NCI-H2196 (cell line): ENCODE results near the gene SKA1.

ENCODE experiments used
- DNase-seq: peaks from one replicate; lab custom pipeline; 2025; ENCODE audit not compliant: unreplicated experiment; lab: John Stamatoyannopoulos, UW

Gene SKA1, protein sequence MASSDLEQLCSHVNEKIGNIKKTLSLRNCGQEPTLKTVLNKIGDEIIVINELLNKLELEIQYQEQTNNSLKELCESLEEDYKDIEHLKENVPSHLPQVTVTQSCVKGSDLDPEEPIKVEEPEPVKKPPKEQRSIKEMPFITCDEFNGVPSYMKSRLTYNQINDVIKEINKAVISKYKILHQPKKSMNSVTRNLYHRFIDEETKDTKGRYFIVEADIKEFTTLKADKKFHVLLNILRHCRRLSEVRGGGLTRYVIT

DNA sequence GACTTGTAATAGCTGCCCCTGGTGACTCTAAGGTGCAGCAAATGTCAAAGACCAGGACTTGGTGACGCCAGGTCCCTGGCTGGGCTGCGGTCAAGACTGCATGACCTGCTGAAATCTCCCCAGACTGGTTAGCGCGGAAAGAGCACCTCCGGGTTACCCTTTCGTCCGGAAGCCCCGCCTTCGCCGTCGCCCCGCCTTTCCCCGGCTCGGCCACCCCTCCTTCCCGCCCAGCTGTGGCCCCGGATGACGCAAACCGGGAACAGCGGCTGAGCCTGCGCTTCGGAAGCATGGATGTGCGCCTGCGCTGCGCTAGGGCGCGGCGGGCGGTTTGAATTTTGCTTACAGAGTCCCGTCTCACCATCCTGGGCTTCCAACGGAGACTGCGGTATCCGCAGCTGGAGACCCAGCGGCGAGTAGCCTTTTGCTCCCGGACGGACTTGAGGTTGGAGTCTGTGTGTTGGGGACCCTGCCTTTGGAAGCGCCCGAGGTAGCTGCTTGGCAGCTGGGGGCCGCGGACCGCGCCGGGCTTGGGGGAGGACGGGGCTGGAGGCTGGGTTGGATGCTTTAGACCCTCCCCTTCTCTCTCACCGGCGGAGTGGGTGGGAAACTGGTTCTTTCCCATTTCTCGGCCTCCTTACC, at the start of gene SKA1:
SKA1 (plus strand) TSS at position 294 of the 639 bp plus-strand sequence. CDS start 785 bp downstream, outside the sequence.
- DNase-seq = peak; percentile 91

DNA sequence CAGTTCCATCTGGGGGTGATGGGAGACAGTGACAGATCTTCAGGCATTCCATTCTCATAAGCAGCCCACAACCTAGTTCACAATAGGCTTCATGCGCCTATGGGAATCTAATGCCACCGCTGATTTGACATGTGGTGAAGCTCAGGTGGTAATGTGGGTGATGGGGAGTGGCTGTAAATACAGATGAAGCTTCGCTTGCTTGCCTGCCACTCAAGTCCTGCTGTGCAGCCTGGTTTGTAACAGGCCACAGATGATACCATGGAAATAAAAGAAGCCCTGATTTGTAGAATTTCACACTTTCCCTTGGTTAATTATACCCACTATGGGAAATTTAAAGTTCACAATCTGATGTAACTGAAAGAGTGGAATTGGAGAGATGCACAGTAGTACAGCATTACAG, 46.9 kb upstream of the SKA1 start:
- no peak for DNase-seq

DNA sequence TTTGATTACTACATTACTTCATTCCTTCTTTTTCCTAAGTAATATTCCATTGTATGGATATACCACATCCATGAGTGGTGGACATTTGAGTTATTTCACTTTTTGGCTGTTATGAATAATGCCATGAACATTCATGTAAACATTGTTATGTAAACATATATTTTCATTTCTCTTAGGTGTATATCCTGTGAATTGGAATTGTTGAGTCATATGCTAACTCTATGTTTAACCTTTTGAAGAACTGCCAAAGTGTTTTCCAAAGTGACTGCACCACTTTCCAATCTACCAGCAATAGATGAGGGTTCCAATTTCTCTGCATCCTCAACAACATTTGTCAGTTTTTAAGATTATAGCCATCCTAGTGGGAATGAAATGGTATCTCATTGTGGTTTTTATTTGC, 44.7 kb upstream of the SKA1 start:
- DNase-seq = no peak

DNA sequence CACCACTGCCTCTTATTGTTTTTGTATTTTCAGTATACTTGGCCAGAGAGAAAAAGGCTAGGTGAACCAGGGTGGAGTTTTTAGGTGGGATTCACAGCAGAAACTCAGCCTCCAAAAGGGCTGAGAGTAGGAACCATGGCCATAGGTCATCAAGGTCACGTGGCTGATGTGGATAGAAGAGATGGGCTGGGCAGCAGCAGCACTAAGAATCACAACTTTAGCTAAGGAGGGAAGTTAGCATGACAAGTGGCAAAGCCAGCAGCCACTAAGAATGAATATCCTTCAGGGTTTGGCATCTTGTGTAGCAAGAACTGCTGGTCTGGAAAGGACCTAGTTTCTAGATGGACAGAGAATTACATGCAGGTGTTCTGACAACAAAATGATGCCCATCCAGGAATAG, 43.2 kb upstream of the SKA1 start:
- DNase-seq = no peak

DNA sequence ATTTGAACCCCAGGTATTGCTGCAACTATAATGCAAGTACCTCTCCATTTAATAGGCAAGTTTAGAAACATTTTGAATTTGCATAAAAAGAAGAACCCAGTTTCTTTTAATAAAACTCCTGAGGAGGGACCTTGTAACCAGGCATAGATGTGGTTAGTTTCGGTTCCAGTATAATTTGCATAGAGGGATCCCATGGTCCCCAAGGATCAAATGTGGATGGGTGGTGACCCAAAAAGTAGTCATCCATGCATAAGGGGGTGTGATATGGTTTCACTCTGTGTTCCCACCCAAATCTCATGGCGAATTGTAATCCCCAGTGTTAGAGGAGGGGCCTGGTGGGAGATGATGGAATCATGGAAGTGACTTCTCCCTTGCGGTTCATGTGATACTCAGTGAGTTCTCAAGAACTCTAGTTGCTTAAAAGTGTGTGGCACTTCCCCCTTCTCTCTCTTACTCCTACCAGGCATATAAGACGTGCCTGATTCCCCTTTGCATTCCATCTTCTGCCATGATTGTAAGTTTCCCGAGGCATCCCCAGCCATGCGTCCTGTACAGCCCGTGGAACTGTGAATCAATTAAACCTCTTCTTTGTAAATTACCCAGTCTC, 40.2 kb upstream of the SKA1 start:
- DNase-seq = no peak

DNA sequence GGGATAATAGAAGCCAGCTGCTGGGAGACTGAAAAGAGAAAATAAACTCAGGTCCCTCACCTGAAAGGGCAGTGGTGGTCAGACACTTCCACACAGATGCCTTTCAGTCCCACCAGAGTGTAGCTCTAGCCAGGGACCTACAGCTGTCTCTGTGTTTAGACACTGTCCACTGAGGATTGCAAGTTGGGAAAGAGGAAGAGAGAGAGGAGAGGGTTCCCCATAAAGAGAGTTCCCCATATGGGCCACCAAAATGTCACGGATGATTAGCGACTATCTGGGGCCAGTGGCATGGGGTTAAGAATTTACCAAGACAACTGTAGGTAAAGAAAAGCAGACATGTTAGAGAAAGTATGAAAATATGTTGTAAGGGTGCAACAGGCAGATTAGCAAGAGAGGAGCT, 36.7 kb upstream of the SKA1 start:
- DNase-seq = no peak

DNA sequence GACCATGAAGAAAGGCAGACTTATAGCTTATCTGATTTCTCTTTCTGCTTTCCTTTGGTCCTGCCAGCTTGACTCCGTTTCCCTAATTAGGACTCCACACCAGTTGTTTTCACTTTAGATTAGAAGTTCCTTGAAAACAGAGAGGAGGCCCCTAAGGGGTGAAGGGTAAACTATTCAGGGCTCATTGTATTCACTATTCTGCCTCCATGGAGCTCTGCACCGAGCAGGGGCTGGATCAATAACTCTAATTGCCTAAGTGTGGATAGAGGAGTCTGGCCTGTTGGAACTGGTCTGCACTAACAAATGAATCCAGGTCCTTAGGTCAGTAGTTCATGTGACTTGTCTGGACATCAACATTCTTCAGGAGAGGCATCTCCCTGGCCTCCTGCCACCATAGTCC, 36.1 kb upstream of the SKA1 start:
- DNase-seq = no peak

DNA sequence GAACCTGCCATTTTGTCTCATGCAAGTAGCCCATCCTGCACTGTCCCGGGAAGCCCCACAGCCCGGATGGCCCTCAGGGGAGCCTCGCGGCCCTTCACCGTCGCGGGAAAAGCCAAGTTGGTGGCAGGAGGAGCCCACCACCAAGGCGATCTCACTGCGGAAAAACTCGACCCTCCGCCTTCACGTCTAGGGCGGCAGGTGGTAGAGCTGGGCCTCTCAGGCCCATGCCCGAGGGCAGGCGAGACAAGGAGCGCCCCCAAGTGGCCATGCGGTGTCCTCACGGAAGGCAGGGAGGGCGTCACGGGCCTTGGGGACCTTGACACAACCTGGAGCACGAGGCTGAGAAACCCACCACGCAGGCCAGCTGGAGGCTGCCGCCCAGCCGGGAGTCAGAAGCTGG, 34.8 kb upstream of the SKA1 start:
- no peak for DNase-seq

DNA sequence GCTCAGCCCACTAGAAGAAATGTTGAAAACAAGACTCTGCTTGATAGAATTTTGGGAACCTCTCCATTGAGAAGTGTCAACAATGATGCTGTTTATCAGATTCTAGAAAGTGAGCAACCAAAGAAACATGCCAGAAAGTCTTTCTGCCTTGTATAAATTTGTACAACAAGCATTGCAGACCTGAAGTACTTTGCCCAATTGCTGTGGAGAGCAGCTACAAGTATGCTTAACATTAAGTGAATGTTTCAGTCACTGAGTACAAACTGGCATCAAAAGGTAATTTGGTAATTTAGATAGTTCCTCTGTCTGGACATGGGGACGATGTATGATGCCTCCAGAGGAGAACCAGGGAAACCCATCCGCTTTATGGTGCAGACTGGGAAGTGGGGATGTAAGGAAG, 33.4 kb upstream of the SKA1 start:
- DNase-seq = no peak

DNA sequence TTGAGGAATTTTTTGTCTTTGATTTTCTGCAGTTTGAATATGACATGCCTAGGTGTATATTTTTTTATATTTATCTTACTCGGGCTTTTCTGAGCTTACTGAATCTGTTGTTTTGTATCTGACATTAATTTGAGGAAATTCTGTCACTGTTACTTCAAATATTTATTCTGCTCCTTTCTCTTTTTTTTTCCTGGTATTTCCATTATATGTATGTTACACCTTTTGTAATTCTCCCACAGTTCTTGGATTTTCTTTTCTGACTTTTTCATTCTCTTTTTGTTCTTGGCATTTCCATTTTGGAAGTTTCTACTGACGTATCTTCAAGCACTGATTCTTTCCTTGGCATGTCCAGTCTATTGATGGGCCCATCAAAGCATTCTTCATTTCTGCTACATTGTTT, 24.1 kb upstream of the SKA1 start:
- DNase-seq = no peak

DNA sequence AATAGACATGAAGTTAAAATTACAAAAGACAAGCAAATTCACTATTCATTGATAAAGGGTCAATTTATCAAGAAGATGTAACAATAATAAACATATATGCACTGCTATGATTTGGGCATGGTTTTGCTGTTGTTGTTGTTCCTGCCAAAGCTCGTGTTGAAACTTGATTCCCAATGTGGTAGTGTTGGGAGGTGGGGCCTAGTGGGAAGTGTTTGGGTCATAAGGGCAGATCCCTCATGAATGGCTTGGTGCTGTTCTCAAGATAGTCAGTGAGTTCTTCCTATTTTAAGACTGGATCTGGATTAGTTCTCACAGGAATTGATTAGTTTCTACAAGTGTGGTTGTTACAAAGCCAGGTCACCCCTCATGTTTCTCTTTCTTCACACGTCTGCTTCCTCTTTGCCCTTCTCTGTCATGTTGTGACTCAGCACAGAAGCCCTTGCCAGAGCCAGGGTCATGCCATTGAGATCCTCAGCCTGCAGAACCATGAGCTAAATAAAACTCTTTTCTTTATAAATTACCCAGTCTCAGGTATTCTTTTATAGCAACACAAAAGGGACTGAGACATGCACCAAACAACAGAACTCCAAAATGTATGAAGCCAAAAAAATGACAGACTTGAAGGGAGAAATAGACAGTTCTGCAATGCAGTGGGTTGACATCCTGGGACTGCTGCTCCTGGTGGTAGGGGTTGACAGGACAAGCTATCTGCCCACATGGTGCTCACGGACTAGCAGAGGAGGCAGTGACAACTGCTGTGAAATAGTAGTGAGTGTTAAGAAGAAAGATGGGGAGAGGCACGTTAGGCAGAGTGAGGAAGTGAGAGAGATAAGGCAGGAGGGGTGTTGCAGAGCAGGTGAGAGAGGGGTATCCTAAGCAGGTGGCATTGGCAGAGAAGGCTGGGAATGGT, 18.6 kb upstream of the SKA1 start:
- peak; percentile 11 for DNase-seq

DNA sequence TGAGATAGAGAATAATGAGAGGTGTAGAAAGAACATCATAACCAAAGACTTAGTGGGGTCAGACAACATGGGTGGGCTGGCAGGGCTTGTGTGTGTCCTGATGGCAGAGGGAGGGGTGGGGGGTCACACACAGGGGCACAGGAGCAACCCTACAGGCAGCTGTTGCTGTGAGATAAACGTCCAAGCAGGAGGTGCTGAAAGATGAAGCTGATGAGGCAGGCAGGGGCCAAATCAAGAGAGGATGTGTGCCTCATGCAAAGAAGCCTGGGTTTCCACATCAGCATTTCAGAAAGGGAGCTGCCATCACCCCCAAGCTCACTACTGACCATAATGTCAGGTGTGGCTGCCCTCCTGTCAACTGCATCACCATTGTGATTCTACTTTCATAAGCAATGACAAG, 16.0 kb upstream of the SKA1 start:
- DNase-seq = no peak

DNA sequence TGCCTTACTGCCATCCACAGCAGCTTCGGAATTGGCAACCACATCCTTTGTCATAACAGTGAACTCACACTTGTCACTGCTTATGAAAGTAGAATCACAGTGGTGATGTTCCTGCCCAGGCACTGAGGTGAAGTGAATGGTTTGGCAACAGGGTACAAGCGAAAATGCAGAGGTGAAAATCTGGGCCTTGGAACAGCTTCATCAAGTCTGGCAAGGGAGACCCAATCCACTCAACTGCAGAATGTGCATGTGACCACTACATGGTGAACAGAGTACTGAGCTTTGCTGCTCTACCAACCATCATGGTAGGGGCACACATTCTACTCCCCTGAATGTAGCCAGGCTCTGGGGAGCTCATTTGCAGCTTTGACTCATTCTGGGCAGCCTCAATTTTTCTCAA, 15.0 kb upstream of the SKA1 start:
- DNase-seq = no peak

DNA sequence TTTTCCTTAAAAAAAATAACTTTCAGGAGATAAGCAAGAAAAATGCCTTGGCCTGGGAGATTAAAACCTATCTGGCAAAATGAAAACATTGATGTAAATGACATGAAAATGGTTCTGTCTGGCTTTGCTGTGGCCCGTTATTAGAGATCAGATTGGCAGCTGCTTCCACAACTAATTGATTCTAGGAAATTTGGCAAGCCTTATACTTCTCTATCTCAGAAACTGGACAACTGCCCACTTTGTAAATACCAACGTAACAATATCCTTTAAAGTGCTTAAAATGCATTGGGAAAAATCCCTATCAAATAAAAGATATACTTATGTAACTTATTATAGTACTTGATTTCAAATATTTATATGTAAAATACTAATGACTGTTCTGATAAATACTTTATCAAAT, 14.2 kb upstream of the SKA1 start:
- peak; percentile 3 for DNase-seq

DNA sequence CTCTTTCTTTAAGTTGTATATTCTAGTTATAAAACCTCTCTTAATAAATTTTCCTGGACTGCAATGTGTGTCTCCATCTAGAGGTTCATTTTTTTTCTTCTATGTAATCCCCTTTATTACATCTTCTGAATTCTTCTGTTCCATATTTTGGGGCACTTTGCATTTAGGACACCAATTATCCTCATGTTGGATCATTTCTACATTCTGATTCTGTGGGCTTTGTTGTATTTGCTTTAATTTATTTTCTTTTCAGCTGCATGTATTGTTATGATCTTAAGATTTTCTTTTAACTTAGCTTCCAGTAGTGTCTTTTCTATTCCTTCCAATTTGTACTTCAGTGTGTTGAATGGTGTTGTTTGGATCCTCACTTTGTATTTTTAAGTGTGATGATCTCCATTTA, 5.2 kb upstream of the SKA1 start:
- DNase-seq = no peak

DNA sequence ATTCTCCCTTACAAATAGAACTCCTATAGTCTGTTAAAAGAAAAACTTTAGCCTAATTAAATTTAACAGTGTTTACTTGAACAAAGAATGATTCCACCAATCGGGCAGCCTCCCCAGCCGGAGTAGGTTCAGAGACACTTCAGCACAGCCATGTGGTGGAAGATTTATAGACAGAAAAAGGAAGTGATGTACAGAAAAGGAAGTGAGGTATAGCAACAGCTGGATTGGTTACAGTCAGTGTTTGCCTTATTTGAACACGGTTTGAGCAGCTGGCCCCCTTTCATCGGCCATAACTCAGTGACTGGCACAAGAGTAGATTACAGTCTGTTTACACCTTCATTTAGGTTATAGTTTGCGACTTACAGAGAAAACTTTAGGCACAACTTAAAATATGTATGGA, 2.1 kb upstream of the SKA1 start:
- DNase-seq = no peak

DNA sequence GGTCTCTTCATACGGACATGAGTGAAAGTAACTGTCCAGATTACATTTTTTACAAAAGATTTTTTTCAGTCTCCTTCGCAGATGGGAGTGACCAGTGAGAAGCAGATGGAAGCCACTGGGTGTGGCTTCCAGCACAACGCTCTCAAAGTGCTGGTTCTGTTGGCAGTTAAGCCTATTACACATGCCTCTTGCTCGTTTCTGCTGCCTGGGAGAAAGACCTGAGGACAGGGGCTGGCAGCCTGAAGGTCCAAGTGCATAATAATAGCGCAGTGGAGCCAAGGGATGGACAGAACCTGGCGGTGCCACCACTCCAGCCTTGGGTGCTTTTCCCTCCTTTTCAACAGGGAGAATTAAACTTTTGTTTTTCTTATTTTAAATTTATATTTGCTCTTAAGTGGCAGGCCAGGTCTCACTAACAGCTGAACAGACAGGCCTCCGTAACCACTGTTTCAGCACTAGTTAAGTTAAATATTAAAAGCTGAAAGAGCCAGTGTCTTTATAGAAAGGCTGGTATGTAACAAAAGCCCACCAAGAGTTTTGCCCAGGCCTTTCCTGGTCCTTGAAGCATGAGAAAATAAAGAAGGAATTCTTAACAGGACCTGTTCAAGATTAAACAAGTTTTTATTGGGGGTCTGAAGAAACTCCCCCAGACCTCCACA, 1.2 kb upstream of the SKA1 start:
- DNase-seq = no peak

DNA sequence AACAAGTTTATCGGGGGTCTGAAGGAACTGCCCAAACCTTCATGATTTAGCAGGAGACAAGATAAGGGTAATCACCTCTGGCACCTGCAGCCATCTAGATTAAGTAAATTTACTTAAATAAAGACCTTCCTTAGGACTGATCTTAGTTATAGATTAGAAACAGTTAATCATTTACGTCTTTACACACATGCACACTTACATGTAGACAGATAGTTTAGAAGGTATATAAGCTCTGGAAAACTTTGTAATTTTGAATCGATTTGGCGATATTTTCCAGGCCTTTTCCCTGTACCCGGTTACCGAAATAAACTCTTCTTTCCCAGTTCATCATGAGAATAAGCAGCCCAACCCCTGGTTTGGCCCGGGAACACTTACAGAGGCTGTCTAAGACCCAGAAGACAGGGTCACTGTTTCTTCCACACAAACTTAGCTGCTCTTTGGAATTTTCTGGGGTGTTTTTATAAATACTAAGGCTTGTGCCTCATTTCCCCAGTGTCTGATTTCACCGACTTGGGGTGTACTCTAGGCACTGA, 560 bp upstream of the SKA1 start:
- no peak for DNase-seq

DNA sequence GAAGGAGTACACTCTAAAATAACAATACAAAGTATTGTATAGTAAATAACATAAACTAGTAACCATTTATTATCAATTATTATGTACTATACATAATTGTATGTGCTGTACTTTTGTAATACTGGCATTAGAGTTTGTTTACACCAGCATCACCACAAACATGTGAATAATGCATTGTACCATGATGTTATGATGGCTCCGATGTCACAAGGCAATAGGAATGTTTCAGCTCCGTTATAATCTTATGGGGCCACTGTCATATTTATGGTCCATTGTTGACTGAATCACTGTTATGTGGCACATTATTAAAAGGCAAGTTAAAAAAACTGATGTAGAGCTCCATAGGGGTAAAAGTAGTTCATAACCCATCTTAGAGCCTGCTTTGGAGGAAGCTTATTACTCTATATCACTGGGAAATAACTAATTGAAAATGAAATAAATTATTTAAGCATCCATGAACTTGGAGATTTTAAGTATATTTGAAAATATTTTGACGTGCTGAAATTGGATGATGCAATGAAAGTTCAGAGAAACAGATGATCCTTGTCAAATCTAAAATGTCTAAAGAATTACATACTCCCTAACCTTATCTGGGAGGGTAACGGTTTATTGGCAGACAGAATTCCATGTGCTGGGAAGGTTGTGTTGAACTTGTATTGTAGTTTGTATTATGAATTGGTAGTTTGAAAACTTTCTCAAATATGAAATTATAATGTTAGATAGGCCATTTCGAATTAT, 2.4 kb downstream of the SKA1 start:
- no peak for DNase-seq

DNA sequence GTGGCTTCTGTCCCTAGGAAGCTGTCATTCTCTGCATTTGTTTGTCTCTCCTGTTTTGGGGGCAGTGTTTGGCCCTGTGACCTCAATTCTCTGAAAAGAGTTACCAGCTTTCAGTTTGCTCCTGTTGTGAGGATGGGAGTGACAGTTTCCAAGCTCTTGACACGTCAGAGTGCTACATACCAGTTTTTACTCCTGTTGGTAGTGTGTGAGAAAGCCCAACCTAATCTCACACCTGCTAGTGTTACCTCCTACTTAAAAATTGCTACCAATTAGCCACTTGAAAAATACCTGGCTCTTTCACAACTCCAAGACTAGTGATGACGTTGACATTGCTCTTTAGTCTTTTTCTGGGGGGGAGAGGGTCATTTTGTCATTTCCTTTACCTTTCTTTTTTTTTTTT, 14.1 kb downstream of the SKA1 start:
- DNase-seq = no peak
